Liver (tissue), 3 donors: ENCODE data around the gene RGS17.

Experiments
- EGR1 ChIP-seq, 2 donors: IDR thresholded peaks; 2 replicates each; pipeline ENCODE4 v1.6.1; 2016 to 2018; ENCODE audit warnings: antibody characterized with exemption in 2 of 2, low read depth in 2 of 2
- FOXA1 ChIP-seq: IDR thresholded peaks from 2 replicates; pipeline ENCODE4 v1.6.1; 2016; ENCODE audit warnings: antibody characterized with exemption
- HNF4G ChIP-seq: IDR thresholded peaks from 2 replicates; pipeline ENCODE4 v1.6.1; 2016; ENCODE audit warnings: antibody characterized with exemption
- MAX ChIP-seq: IDR thresholded peaks from 2 replicates; pipeline ENCODE4 v1.6.1; 2016; ENCODE audit warnings: antibody characterized with exemption
- RAD21 ChIP-seq, 2 donors: IDR thresholded peaks; 2 replicates each; pipeline ENCODE4 v1.6.1; 2016; ENCODE audit warnings: antibody characterized with exemption in 2 of 2, mild to moderate bottlenecking in 2 of 2
- REST ChIP-seq: IDR thresholded peaks from 2 replicates; pipeline ENCODE4 v1.6.1; 2016; ENCODE audit warnings: antibody characterized with exemption, mild to moderate bottlenecking
- TF ChIP-seq, protein P1 (sequence below): fragments of 150-350 bp; IDR thresholded peaks from 2 replicates; pipeline ENCODE4 v1.5.1; 2017; ENCODE audit warnings: improper control_type of control experiment, low read depth, low read length; ENCODE audit not compliant: missing input control
- donor health status: healthy.
- donor health status: healthy.

DNA sequence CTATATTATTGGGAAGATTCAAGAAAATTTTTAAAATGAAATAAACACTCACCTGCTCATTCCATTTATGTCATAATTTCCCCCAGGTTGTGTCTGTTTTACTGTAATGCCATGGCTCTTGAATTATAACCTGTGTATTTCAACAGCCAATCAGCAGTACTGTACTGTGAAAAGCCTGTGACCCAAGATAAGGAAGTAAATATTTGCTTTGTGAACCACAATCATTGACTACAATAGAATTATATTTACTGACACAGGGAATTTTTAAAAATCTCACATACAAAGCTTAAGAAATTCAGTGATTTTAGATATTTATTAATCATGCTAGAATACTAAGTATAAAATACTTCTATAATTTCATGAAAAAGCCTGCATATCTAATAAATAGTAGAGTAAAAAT lies 6.0 kb downstream of the RGS17 start:
- no peak for TF ChIP-seq HNF4G
- TF ChIP-seq EGR1 (IDR thresholded peaks at IDR 0.05; ENCODE audit: low read depth in 2 of 2) = no peak
- no peak for TF ChIP-seq REST
- TF ChIP-seq, protein P1, sequence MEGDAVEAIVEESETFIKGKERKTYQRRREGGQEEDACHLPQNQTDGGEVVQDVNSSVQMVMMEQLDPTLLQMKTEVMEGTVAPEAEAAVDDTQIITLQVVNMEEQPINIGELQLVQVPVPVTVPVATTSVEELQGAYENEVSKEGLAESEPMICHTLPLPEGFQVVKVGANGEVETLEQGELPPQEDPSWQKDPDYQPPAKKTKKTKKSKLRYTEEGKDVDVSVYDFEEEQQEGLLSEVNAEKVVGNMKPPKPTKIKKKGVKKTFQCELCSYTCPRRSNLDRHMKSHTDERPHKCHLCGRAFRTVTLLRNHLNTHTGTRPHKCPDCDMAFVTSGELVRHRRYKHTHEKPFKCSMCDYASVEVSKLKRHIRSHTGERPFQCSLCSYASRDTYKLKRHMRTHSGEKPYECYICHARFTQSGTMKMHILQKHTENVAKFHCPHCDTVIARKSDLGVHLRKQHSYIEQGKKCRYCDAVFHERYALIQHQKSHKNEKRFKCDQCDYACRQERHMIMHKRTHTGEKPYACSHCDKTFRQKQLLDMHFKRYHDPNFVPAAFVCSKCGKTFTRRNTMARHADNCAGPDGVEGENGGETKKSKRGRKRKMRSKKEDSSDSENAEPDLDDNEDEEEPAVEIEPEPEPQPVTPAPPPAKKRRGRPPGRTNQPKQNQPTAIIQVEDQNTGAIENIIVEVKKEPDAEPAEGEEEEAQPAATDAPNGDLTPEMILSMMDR = no peak
- TF ChIP-seq MAX = no peak
- TF ChIP-seq RAD21 (IDR thresholded peaks at IDR 0.05) = no peak
- TF ChIP-seq FOXA1 = no peak
